Iris pigment epithelial cell (primary cell): ENCODE measurements around the gene PEAK1.

Source experiments
- DNase-seq: peaks from one replicate; pipeline ENCODE4 v3.0.0-alpha.2; 2011; ENCODE audit warnings: low read depth

PEAK1 gene

GRCh38 chr15:77402740-77403379, 17.0 kb downstream of the PEAK1 start:
- DNase-seq = peak; percentile 85

- no peak for DNase-seq
Observed at GRCh38 chr15:77400258-77400657, 19.6 kb downstream of the PEAK1 start.

DNA sequence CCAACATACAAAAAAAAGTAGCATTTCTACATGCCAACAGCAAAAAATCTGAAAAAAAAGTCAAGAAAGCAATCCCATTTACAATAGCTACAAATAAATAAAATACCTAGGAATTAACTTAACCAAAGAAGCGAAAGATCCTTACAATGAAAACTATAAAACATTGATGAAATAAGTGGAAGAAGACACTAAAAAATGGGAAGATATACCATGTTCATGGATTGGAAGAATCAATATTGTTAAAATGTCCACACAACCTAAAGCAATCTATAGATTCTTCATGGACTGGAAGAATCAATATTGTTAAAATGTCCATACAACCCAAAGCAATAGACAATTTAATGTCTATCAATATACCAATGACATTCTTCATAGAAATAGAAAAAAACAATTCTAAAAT, 21.0 kb downstream of the PEAK1 start:
- DNase-seq = no peak

GRCh38 chr15:77396692-77397091, 23.2 kb downstream of the PEAK1 start:
- no peak for DNase-seq

GRCh38 chr15:77395013-77395774, 24.7 kb downstream of the PEAK1 start:
- DNase-seq = no peak

DNA sequence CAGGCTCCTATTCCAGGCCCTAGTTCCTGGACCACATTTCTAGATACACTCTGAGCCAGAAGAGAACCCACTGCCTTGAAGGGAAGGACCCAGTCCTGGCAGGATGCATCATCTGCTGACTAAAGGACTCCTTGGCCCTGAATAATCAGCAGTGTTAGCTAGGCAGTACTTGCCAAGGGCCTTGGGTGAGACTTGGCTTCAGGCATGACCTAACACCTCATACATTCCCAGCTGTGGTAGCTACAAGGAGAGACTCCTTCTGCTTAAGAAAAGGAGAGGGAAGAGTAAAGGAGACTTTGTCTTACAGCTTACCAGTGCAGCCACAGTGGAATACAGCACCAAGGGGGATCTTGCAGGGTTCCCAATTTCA, 26.4 kb downstream of the PEAK1 start:
- peak; percentile 27 for DNase-seq

DNA sequence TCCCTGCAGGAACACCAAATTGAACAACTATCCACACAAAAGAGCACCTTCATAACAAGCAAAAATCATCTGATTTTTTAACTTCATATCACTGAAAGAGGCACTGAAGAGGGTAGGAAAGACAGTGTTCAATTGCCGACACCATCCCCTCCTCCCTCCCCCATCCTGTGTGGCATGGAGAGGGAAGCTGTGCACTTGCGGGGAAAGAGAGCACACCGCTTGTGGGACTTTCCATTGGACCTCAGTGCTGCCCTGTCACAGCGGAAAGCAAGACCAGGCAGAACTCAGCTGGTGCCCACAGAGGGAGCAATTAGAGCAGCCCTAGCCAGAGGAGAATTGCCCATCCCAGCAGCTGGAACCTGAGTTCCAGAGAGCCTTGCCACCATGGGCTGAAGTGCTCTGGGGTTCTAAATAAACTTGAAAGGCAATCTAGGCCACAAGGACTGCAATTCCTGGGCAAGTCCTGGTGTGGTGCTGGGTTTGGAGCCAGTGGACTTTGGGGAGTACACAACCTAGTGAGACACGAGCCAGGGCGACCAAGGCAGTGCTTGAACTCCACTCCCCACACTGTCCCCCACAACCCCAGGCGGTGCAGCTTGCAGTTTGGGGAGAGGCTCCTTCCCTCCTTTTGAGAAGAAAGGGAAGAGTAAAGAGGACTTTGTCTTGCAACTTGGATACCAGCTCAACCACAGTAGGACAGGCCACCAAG, 27.0 kb downstream of the PEAK1 start:
- no peak for DNase-seq

DNA sequence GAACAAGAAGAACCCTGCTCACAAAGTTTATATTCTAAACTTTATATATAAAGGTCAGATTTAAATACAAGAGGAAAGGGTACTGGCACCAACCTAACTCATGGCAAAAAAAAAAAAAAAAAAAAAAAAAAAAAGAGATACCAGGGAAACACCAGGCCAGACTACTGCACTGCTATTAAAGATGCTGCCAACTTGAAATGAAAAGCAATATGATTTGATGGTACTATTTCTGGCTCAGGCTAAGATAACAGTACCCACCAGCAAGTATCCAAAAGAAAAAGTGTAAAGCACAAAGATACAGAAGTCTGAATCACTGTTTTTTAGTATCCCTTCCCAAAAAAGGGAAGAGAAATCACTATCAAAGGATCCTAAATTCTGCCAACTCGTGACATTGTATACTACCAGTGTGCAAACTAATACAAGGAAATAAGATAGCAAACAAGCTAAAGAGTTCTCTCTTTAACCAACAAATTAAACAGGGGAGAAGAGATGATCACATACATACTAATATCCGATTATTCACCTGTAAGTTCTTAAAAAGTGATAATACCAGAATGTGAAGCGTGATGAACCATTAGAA, 28.4 kb downstream of the PEAK1 start:
- no peak for DNase-seq

DNA sequence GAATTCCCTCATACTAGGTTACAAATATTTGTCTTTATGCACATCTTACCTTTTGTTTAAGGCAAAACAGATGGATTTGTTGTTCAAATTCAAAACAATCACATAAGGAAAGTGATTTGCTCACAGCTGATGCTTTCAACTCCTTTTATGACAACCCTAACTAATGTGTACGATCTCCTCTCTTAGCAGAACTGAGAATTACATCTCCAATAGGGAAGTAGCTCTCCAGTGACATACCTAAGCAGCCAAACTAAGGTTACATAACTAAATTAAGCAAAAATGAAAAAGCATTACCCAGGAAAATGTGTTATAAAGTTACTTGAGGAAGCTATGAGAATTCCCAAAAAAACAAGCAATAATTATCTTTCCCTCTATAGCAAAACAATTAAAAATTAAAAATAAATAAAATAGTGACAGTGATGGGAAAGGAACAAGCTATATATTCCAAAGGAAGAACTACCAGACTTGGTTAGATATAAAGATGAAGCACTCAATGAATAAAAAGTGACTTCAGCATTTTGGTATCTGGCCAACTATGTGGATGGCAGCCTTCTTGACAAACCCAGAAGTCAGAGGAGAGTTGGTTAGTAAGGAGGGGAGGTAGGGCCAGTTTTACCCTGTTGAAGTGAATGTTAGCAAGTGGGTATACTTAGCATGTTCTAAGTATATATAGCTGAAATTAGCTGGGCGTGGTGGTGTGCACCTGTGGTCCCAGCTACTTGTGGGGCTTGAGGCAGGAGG, 32.4 kb downstream of the PEAK1 start:
- peak; percentile 26 for DNase-seq

DNA sequence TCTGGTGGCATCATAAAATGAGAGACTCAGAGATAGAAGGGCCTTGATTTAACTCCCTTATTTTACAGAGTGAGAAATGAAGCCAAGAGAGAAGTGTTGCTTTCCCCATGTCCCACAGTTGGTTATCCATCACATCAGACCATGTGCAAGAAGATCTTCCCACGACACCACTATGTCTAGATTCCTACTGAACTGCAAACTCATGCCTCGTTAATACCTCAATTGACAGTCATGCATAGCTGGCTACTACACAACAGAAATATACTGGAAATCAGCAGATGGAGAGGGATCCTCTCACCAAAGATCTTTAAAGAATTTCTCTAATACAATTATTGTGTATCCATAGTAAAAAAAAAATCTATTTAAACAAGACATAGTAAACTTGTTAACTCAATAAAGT, 33.3 kb downstream of the PEAK1 start:
- no peak for DNase-seq

GRCh38 chr15:77384589-77385359, 35.1 kb downstream of the PEAK1 start:
- no peak for DNase-seq

DNA sequence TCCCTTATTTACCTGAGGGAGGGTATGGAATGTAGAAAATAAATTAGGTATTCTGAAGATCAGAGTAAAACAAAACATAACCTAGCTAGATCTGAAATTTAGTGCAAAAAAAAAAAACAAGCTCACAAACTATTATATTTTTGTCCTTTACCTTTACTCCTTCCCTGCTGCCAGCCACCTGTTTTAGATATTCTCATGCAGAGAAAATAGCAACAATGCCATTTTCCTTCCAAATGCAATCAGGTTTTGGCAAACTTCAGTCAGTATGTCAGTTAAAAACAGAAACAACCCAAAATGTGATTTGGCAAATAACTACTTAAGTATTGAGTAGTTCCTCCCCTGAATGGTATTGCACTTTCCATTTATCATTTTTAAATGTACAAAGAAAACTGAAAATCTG, 35.8 kb downstream of the PEAK1 start:
- DNase-seq = no peak

DNA sequence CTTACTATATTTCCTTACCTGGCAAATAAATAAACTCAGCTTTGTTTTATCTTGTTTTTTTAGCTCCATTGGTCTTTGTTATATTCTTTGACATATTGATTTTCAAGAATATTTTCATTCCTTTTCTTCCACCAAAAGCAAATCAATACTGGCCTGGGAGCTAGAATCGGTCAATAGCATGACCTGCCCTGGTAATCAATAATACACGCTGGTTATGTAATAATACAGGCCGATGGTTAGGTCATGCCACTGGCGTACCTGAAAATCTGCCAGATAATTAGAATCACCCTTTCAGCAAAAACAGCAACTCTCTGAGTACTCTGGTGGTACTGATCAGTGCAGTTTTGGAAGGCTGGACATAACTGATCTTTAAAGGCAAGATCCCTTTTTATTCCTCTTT, 39.9 kb downstream of the PEAK1 start:
- DNase-seq = no peak

DNA sequence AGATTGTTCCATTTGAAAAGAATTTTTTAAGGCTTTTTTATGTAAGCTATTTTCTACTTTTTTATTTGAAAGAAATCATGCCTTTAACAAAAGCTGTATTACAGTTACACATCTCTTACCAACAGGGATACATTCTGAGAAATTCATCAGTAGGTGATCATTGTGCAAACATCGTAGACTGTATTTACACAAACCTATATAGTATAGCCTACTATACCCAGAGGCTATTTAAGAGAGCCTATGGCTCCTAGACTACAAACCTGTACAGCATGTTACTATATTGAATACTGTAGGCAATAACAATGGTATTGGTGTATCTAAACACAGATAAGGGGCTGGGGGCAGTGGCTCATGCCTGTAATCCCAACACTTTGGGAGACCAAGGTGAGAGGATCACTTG, 43.1 kb downstream of the PEAK1 start:
- no peak for DNase-seq

- no peak for DNase-seq
Observed at GRCh38 chr15:77375133-77375532, 44.8 kb downstream of the PEAK1 start.

GRCh38 chr15:77373441-77373840, 46.5 kb downstream of the PEAK1 start:
- no peak for DNase-seq

GRCh38 chr15:77371850-77372563, 47.9 kb downstream of the PEAK1 start:
- DNase-seq = no peak

DNA sequence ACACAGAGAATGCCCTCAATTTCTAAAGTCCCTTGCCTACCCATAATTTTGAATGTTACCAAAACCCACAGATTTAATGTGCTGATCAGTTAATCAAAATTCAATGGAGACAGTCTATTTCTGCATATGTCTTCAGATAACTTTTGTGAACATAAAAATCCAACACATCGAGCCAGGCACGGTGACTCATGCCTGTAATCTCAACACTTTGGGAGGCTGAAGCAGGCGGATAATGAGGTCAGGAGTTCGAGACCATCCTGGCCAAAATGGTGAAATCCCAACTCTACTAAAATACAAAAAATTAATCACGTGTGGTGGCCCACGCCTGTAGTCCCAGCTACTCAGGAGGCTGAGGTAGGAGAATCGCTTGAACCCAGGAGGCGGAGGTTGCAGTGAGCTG, 49.3 kb downstream of the PEAK1 start:
- peak; percentile 48 for DNase-seq

- DNase-seq = peak; percentile 32
Observed at GRCh38 chr15:77369168-77369567, 50.7 kb downstream of the PEAK1 start.

- DNase-seq = no peak
Observed at GRCh38 chr15:77367631-77368030, 52.3 kb downstream of the PEAK1 start.

GRCh38 chr15:77361456-77361855, 58.4 kb downstream of the PEAK1 start:
- no peak for DNase-seq
